ENCODE results near the gene FOCAD.

GRCh38 chr9:20770947-20771346 is 86.9 kb downstream of the FOCAD start:
- TF ChIP-seq POLR2A (IDR thresholded peaks at IDR 0.05) (no peak), CTCF (IDR thresholded peaks at IDR 0.05) (no peak)
